Thyroid gland (tissue), 4 donors: Measurements from ENCODE around the gene XRCC6. TPM values are rescaled to one million over a fixed set of nuclear protein-coding genes. Genes with fewer than 3 reads are reported as not detected.

Experiments used
- DNase-seq, 2 donors: peaks; one replicate each; pipeline ENCODE4 v3.0.0-alpha.2; 2019
- H3K27ac ChIP-seq, 3 donors: fragments of 200-600 bp; sonication (generic); 1 replicate in 2 of 3; 2 replicates in 1 of 3; pipeline ENCODE4 v1.5.1; 2016 to 2019; ENCODE audit warnings: mild to moderate bottlenecking in 1 of 3, moderate library complexity in 1 of 3
- H3K27me3 ChIP-seq: fragments of 200-600 bp; sonication (generic); one replicate; pipeline ENCODE4 v1.5.1; 2019
- H3K36me3 ChIP-seq, 2 donors: fragments of 200-600 bp; sonication (generic); one replicate each; pipeline ENCODE4 v1.5.1; 2016 to 2019
- H3K4me1 ChIP-seq, 2 donors: fragments of 200-600 bp; sonication (generic); one replicate each; pipeline ENCODE4 v1.5.1; 2017 to 2019
- H3K4me3 ChIP-seq, 3 donors: fragments of 200-600 bp; sonication (generic); replicated peaks in 1 of 3; 1 replicate in 2 of 3; 2 replicates in 1 of 3; pipeline ENCODE4 v1.5.1; 2016; ENCODE audit warnings: mild to moderate bottlenecking in 1 of 3
- H3K9me3 ChIP-seq: fragments of 200-600 bp; sonication (generic); one replicate; pipeline ENCODE4 v1.5.1; 2017
- POLR2A ChIP-seq, 2 donors: fragments of 450-650 bp; IDR thresholded peaks; one replicate each; pipeline ENCODE4 v1.6.1; 2017; ENCODE audit warnings: antibody characterized with exemption in 2 of 2, mild to moderate bottlenecking in 2 of 2, moderate library complexity in 1 of 2
- WGBS, 2 donors: methylation state at CpG; one replicate each; pipeline ENCODE4 v1.1.5; 2017; 5-methylcytosine and 5-hydroxymethylcytosine counted together
- intact Hi-C: fragments of 100-400 bp; cut with DNase I; formaldehyde crosslinking; loops from one replicate; pipeline ENCODE4 v1.15.1; 2023
- total RNA-seq, 4 donors: library from RNA; depleted of rRNA; stranded (reverse); fragments of >200 nt; gene quantifications; one replicate each; pipeline ENCODE4 v1.2.3, GENCODE V29; 2016
- TF ChIP-seq, protein P1 (sequence below), 6 experiments: fragments of 200-600 bp in 3 of 6; fragments of 450-650 bp in 3 of 6; sonication (generic) in 3 of 6; IDR thresholded peaks; one replicate each; pipeline ENCODE4 v1.5.1; 2016 to 2019; ENCODE audit warnings: antibody characterized with exemption in 6 of 6, mild to moderate bottlenecking in 2 of 6, inconsistent platforms in 1 of 6, moderate library complexity in 1 of 6

The XRCC6 gene
- total RNA-seq, 4 donors from 2014 or later, result 171 to 220 (median 195) TPM

DNA sequence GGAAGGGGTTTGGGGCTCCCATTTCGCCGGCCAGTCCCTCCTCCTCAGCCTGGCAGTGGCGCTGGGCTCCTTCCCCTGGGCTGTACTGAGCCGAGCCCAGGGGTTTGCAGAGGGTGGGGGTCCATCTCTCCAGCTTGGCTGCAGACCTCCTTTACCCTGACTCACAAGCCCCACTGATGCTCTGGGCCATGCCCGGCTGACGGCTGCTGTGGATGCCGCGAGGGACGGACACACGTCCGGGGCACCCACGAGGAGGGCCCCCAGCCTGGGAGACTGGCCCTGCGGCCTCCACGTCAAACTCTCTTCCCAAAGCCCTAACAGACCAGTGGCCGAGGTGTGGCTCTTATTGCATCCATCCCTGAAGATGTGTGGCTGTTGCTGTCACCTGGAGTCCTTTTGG is 45.6 kb upstream of the XRCC6 start:
- intact Hi-C loops, result no loop called here
- Histone ChIP-seq H3K4me3 (no peak overlapping the region), H3K4me1 (no peaks in the 10 kb centered on the region), H3K27ac (no peak overlapping the region), H3K9me3 (no peaks in the 10 kb centered on the region), H3K36me3 (peaks cover 0 to 11% of the 10 kb centered on the region in 2 donors), H3K27me3 (no peaks in the 10 kb centered on the region)
- no peak for DNase-seq
- no peak for TF ChIP-seq POLR2A (IDR thresholded peaks at IDR 0.05)
- TF ChIP-seq, protein P1, sequence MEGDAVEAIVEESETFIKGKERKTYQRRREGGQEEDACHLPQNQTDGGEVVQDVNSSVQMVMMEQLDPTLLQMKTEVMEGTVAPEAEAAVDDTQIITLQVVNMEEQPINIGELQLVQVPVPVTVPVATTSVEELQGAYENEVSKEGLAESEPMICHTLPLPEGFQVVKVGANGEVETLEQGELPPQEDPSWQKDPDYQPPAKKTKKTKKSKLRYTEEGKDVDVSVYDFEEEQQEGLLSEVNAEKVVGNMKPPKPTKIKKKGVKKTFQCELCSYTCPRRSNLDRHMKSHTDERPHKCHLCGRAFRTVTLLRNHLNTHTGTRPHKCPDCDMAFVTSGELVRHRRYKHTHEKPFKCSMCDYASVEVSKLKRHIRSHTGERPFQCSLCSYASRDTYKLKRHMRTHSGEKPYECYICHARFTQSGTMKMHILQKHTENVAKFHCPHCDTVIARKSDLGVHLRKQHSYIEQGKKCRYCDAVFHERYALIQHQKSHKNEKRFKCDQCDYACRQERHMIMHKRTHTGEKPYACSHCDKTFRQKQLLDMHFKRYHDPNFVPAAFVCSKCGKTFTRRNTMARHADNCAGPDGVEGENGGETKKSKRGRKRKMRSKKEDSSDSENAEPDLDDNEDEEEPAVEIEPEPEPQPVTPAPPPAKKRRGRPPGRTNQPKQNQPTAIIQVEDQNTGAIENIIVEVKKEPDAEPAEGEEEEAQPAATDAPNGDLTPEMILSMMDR (IDR thresholded peaks at IDR 0.05), result no peak
- WGBS, 2 donors, result 100% methylated on average over 2 of the region's 15 CpGs; no CpG with 5 or more reads in 1 of the 2 donors

DNA sequence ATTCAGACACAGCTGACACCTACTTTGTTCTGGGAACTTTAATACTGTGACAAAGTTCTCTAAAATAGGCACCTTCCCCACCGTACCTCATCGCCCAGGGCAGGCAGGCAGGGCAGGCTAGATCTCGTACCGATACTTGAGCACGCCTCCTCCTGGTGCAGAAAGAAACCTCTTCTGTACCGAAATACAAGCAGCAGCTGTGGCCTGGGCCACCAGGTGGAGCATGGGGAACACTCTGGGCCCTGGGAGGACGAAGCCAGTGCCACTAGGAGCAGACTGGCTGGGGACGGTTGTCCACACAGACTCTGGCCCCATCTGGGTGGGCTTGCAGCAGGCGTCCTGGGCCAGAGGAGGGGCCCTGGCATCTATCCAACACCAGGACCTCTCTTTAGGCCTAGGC is 44.2 kb upstream of the XRCC6 start:
- intact Hi-C loops, result no loop called here
- DNase-seq, result peak in 1 of 2 donors; percentile 14
- Histone ChIP-seq H3K27ac (no peak overlapping the region), H3K36me3 (peaks cover 0 to 12% of the 10 kb centered on the region in 2 donors), H3K4me3 (no peak overlapping the region), H3K27me3 (no peaks in the 10 kb centered on the region), H3K9me3 (no peaks in the 10 kb centered on the region), H3K4me1 (no peaks in the 10 kb centered on the region)
- TF ChIP-seq, protein P1 (IDR thresholded peaks at IDR 0.05), result peak in 1 of 6 experiments; percentile 23
- no peak for TF ChIP-seq POLR2A (IDR thresholded peaks at IDR 0.05)
- WGBS, 2 donors, result 84 to 89% methylated on average over 7 to 9 of the region's 9 CpGs

DNA sequence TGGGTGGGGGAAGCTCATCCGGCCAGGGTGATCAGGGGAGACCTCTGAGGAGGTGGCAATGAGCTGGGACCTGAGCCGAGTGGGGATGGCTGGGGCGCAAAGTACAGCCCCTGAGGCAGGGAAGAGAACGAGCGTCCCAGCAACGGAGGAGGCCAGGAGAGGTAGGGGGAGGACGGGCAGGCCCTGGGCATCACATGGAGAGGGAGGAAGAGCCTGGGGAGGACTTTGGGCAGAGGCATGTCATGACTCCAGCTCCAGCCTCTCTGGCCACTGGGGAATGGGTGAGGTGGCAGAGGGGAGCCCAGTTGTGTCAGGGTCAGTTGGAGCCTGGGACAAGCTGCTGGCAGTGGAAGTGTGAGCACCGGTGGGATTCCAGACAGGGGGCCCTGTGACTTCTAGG is 43.0 kb upstream of the XRCC6 start:
- 92 to 95% methylated on average over 8 of the region's 8 CpGs for WGBS, 2 donors
- Histone ChIP-seq H3K4me3 (no peak overlapping the region), H3K4me1 (no peaks in the 10 kb centered on the region), H3K27ac (no peak overlapping the region), H3K36me3 (peaks cover 0 to 18% of the 10 kb centered on the region in 2 donors), H3K9me3 (no peaks in the 10 kb centered on the region), H3K27me3 (no peaks in the 10 kb centered on the region)
- no peak for TF ChIP-seq POLR2A (IDR thresholded peaks at IDR 0.05)
- TF ChIP-seq, protein P1 (IDR thresholded peaks at IDR 0.05), result no peak
- intact Hi-C loops, result no loop called here
- DNase-seq, result no peak

DNA sequence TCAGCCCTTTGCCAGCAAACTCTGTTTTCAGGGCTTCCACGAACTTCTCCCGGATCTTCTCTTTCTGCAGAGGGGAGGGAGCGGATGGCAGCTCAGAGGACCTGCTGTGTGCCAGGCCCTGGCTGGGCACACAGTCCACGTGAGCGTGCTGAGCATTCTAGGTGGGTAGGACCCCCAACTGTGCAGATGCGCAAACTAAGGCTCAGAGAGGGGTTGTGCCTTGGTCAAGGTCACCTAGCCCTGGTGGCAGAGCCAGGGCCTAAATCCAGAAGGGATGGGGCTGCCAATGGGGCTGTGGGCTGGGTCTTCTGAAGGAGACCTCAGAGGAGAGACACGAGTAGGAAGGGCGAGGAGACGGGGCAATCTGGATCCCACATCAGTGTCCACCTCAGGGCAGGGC is 42.3 kb upstream of the XRCC6 start:
- Histone ChIP-seq H3K9me3 (no peaks in the 10 kb centered on the region), H3K27ac (no peak overlapping the region), H3K4me1 (no peaks in the 10 kb centered on the region), H3K4me3 (no peak overlapping the region), H3K36me3 (peaks cover 0 to 18% of the 10 kb centered on the region in 2 donors), H3K27me3 (no peaks in the 10 kb centered on the region)
- TF ChIP-seq, protein P1 (IDR thresholded peaks at IDR 0.05), result no peak
- TF ChIP-seq POLR2A (IDR thresholded peaks at IDR 0.05), result no peak
- no peak for DNase-seq
- WGBS, 2 donors, result 97 to 99% methylated on average over 9 of the region's 9 CpGs
- intact Hi-C loops, result no loop called here

DNA sequence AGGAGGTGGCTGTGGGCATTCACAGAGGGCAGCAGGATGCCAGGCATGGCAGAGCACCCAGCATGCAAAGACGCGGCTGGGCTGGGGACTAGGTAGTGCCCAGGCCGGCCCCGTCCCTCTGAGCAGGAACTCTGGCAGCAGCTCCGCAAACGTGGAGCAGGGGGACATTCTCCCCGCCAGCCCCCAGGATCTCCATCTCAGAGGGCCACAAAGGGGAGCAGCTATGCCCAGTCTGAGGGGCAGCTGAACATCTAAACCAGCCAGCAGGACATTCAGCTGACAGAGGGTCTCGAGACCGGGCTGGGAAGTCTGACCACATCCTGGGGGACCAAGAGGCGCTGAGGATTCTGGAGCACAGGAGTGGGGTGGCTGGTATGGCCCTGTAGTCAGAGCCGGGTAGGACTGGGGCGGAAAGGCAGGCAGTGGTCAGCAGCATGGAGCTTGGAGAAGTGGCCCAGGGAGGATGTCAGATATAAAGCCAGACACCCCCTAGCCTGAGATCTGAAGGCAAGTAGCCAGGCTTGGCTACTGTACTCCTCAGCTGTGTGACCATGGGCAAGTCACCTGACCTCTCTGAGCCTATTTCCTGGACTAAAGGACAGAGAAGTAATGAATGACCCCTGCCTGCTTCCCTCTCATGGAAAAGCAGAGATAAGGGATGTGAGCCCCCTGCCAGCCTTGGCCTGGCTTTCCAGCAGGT is 41.6 kb upstream of the XRCC6 start:
- no peaks in the 10 kb centered on the region for H3K27me3 ChIP-seq
- no peak for DNase-seq
- WGBS, 2 donors, result 95 to 97% methylated on average over 5 to 11 of the region's 12 CpGs
- no peaks in the 10 kb centered on the region for H3K9me3 ChIP-seq
- TF ChIP-seq POLR2A (IDR thresholded peaks at IDR 0.05), result no peak
- TF ChIP-seq, protein P1 (IDR thresholded peaks at IDR 0.05), result no peak
- peaks cover 0 to 21% of the 10 kb centered on the region in 2 donors for H3K36me3 ChIP-seq
- H3K4me1 ChIP-seq, result no peaks in the 10 kb centered on the region
- H3K27ac ChIP-seq, result no peak overlapping the region
- intact Hi-C loops, result no loop called here
- H3K4me3 ChIP-seq, result no peak overlapping the region
